ENCODE results near the gene VANGL1.

- TF ChIP-seq, protein P1, sequence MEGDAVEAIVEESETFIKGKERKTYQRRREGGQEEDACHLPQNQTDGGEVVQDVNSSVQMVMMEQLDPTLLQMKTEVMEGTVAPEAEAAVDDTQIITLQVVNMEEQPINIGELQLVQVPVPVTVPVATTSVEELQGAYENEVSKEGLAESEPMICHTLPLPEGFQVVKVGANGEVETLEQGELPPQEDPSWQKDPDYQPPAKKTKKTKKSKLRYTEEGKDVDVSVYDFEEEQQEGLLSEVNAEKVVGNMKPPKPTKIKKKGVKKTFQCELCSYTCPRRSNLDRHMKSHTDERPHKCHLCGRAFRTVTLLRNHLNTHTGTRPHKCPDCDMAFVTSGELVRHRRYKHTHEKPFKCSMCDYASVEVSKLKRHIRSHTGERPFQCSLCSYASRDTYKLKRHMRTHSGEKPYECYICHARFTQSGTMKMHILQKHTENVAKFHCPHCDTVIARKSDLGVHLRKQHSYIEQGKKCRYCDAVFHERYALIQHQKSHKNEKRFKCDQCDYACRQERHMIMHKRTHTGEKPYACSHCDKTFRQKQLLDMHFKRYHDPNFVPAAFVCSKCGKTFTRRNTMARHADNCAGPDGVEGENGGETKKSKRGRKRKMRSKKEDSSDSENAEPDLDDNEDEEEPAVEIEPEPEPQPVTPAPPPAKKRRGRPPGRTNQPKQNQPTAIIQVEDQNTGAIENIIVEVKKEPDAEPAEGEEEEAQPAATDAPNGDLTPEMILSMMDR (conservative IDR thresholded peaks at IDR 0.05; ENCODE audit: low read depth, low read length): no peak
- no peak for TF ChIP-seq SMC3 (IDR thresholded peaks at IDR 0.05; ENCODE audit: low read depth, low read length)
- TF ChIP-seq MXI1 (IDR thresholded peaks at IDR 0.05; ENCODE audit: borderline replicate concordance, low read depth, low read length): no peak
- no peak for TF ChIP-seq USF2 (IDR thresholded peaks at IDR 0.05; ENCODE audit: low read depth, low read length)
- TF ChIP-seq POLR2A (IDR thresholded peaks at IDR 0.05; ENCODE audit: low read depth, low read length): no peak
- TF ChIP-seq MAZ (IDR thresholded peaks at IDR 0.05; ENCODE audit: borderline replicate concordance, low read depth, low read length): no peak
- no peak for TF ChIP-seq FOS (IDR thresholded peaks at IDR 0.05; ENCODE audit: low read depth, low read length)
- TF ChIP-seq CEBPB (IDR thresholded peaks at IDR 0.05; ENCODE audit: low read depth, low read length): no peak
- no peak for TF ChIP-seq RAD21 (IDR thresholded peaks at IDR 0.05; ENCODE audit: low read length)
These were observed 23.7 kb downstream of the VANGL1 start for GRCh38 chr1:115665319-115666096.
